SIG-M5 (cell line): Measurements from ENCODE around the gene NT5DC3.
A peak's percentile ranks its signal among the peaks of the same experiment; 100 is the strongest.

ENCODE experiments used
- DNase-seq: peaks from one replicate; lab custom pipeline; 2025; lab: John Stamatoyannopoulos, UW

Gene NT5DC3

GRCh38 chr12:103833095-103833775 lies 7.8 kb downstream of the NT5DC3 start:
- peak; percentile 25 for DNase-seq

GRCh38 chr12:103832048-103832997 lies 8.7 kb downstream of the NT5DC3 start:
- DNase-seq: no peak

DNA sequence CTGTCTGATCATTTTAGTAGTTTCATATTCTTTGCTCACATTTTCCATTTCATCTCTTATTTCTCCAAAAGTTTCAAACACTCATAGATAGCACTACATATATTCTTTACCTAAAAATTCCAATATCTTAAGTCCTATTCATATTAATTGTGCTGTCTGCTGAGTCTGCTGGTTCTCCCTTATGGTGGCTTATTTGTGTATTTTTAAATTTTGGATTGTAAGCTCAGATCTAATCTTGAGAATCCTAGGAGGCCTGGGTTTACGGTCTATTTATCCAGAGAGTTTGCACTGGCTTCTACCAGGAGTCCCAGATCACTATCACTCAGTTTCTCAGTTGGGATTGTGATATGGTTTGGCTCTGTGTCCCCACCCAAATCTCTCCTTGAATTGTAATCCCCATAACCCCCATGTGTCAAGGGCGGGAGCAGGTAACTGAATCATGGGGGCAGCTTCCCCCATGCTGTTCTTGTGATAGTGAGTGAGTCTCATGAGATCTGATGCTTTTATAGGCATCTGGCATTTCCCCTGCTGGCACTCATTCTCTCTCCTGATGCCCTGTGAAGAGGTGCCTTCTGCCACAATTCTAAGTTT lies 10.2 kb downstream of the NT5DC3 start:
- no peak for DNase-seq

DNA sequence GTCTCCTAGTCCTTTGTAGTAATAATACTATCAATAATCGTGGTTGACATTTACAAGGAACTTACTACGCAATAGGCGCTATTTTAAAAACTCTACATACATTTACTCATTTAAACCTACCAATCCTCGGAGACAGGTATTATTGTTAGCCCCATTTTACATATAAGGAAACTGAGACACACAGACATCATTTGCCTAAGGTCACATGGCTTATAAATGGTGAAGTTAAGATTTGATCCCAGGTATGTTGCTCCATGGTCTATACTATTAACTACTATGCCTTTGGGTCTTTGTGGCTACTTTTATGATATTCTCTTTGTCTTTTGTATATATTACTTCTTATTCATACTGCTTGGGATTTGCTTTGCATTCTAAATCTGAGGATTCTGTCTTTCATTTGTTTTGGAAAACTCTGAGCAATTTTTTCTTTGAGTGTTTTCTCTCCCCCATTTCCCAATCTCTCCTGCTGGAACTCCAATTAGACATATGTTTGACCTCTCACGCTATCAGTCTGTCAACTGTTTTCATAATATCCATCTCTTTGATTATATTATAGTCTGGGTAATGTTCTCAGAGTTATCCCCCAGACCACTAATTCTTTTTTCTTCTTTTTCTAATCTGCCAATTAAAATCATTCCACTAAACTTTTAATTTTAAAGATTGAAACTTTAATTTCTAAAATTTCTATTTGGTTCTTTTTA lies 10.9 kb downstream of the NT5DC3 start:
- DNase-seq: no peak

- DNase-seq: peak; percentile 39
Measured at GRCh38 chr12:103829092-103829491, 11.9 kb downstream of the NT5DC3 start.

GRCh38 chr12:103827911-103828391 lies 13.1 kb downstream of the NT5DC3 start:
- no peak for DNase-seq

DNA sequence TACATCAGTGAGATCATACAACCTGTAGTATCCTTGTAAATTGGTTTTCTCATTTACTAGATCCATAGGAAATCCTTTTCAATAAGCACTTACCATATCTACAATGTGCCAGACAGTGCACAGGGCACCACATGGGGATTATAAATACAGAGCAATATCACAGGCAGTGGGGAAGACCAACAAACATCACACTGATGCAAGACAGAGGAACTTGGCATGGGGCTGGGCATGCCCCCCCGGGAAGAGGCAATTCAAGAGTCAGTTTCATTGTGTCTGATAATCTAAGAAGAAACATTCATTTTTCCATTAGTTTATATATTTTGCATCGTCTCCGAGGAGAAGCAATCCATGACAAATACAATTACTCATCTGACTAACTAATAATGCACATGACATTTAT lies 16.2 kb downstream of the NT5DC3 start:
- no peak for DNase-seq

DNA sequence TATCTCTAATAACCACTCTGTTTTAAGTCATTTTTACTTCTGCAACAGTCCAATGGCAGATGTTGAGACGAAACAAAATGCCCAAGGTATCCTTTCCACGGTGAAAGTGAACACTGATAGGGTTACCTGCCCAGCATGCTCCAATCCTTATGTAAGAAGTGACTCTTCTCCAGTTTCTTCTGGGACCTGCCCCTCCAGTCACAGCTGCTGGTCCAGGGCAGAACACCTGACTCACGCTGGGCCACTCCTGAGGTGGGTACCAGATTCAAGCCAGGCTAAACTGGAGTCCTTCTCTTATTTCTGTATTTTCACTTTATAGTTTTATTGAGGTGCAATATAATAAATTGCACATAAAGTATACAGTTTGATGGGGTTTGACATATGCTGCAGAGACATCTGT lies 16.7 kb downstream of the NT5DC3 start:
- DNase-seq: no peak

- no peak for DNase-seq
Measured at GRCh38 chr12:103823871-103824270, 17.2 kb downstream of the NT5DC3 start.

GRCh38 chr12:103821773-103822172 lies 19.3 kb downstream of the NT5DC3 start:
- no peak for DNase-seq

GRCh38 chr12:103820881-103821489 lies 20.0 kb downstream of the NT5DC3 start:
- no peak for DNase-seq

DNA sequence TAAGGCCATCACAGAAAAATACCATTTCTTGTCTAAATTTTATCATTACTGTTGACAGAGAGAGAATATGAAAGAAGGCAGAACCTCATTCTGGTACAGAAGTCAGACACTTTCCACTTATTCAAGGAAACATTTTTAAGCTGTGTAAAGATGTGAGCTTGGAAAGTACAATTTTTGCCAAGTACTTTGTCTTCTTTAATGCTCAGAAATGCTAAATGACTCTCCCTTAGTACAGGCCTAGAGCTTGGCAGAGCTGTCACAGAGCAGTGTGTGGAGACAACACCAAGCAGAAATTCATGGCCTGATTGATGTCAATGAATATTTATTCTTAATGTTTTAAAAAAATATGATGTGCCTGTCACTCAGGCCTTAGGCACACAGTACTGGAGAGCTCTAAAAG lies 20.7 kb downstream of the NT5DC3 start:
- DNase-seq: no peak

DNA sequence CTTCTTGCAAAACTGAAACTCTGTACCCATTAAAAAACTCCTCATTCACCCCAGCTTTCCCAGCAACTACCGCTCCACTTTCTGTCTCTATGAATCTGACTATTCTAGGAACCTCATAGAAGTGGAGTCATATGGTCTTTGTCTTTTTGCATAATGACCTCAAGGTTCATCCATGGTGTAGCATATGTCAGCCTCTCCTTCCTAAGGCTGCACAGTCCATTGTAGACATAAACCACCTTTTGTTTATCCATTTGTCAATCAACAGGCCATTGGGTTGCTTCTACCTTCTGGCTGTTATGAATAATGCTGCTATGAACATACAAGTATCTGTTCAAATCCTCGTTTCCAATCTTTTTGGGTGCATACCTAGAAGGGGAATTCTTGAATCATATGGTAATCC lies 21.1 kb downstream of the NT5DC3 start:
- DNase-seq: no peak

GRCh38 chr12:103819312-103819711 lies 21.7 kb downstream of the NT5DC3 start:
- no peak for DNase-seq

DNA sequence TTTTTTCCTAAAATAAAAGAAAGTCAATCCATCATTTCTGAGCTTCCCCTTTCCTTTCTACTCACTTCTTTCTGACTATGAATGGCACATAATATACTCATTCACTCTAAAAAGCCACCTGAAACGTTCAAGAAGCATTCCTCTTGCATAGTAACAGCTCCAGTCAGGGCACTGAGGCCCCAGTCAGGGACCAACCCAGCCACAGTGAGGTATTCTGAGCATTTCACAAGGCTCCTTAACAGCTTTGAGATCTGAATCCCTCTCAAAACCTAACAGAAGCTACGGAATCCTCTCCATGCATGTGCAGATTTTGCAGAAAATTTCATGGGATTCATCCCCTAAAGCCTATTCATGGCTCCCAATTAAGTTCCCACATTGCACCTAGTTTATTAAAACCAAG lies 23.2 kb downstream of the NT5DC3 start:
- DNase-seq: no peak

- no peak for DNase-seq
Measured at GRCh38 chr12:103816663-103817062, 24.4 kb downstream of the NT5DC3 start.

DNA sequence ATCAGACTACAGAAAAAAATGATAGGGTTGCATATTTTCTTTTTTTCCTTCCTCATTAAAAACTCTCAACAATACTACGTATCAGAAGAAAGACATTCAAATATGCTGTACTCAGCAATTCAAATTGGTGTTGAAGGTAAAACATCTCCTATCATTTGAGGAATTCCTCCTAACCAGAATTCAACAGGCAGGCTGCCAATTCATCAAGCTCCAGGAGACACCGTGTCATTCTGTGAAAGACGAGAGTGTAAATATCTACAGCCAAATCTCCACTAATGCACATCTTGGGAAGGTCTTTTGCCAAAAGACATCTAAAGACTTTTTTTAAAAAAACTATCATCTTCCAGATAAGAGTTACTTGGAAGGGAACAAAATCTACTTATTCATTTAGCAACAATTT lies 26.6 kb downstream of the NT5DC3 start:
- no peak for DNase-seq

GRCh38 chr12:103813949-103814348 lies 27.1 kb downstream of the NT5DC3 start:
- no peak for DNase-seq

DNA sequence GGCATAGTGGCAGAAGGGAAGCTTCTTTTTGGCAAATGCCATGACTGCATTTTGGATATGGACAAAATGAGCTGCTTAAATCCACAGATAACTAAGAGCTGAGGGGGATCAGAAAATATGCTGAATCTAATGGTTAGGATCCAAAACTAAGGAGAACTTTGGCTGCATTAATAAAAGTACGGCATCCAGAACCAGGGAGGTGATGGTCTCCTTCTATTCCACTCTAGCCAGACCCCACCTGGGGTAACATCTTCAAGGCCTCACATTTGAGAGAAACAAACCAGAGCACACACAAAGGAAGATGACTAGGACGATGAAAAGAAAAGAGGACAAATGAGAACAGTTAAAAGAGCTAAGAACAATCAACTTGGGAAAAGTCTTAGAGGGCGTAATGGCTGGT lies 27.6 kb downstream of the NT5DC3 start:
- DNase-seq: no peak

DNA sequence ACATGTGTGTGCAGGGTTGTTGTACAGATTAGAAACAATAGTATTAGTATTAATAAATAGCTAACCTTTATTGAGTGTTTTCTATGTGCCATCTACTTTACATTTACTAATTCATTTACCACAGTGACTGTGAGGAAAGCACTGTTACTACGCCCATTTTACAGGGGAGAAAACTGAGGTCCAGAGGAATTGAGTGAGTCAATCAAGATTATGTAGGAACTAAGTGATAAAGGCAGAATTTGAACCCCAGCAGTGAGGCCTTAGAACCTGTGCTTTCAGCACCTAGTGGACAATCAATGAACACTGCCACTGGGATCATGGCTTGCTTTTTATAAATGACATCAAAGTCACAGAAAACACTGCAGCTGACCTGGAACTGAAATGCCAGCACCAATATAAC lies 28.2 kb downstream of the NT5DC3 start:
- DNase-seq: no peak

DNA sequence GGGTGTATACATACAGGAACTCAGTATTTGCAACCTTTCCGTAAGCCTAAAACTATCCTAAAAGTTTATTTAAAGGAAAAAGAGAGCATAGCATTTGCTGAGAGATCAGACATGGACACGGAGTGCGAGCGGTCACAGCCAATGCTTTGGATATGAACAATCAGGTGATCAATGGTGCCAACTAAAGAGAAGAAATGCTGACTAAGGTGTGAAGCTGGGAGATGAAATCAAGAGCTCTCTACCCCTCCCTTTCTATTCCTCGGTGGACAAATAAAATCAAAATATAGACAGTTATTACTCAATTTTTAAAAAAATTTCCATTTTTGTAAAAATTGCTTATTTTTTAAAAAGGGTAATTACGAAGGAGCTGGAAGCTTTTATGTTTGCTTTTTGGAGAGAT lies 29.2 kb downstream of the NT5DC3 start:
- DNase-seq: no peak

GRCh38 chr12:103810111-103810510 lies 30.9 kb downstream of the NT5DC3 start:
- DNase-seq: no peak
